Measurements from ENCODE around the gene CER1.

GRCh38 chr9:14760060-14760459 is 37.5 kb upstream of the CER1 start:
- TF ChIP-seq EZH2 (IDR thresholded peaks at IDR 0.05; ENCODE audit: insufficient read depth, poor library complexity, severe bottlenecking) (no peak), EZH2phosphoT487 (IDR thresholded peaks at IDR 0.05; ENCODE audit: insufficient read depth, low read depth) (no peak)
